ENCODE measurements around the gene CLEC20A.

The CLEC20A gene

GRCh38 chr1:178464141-178464540 is 32.6 kb downstream of the CLEC20A start:
- no peak overlapping the region for H3K4me3 ChIP-seq (ENCODE audit: low read depth, low read length)
- TF ChIP-seq, protein P1, sequence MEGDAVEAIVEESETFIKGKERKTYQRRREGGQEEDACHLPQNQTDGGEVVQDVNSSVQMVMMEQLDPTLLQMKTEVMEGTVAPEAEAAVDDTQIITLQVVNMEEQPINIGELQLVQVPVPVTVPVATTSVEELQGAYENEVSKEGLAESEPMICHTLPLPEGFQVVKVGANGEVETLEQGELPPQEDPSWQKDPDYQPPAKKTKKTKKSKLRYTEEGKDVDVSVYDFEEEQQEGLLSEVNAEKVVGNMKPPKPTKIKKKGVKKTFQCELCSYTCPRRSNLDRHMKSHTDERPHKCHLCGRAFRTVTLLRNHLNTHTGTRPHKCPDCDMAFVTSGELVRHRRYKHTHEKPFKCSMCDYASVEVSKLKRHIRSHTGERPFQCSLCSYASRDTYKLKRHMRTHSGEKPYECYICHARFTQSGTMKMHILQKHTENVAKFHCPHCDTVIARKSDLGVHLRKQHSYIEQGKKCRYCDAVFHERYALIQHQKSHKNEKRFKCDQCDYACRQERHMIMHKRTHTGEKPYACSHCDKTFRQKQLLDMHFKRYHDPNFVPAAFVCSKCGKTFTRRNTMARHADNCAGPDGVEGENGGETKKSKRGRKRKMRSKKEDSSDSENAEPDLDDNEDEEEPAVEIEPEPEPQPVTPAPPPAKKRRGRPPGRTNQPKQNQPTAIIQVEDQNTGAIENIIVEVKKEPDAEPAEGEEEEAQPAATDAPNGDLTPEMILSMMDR (IDR thresholded peaks at IDR 0.05; ENCODE audit: borderline replicate concordance, insufficient read depth, low read depth, low read length), result no peak

DNA sequence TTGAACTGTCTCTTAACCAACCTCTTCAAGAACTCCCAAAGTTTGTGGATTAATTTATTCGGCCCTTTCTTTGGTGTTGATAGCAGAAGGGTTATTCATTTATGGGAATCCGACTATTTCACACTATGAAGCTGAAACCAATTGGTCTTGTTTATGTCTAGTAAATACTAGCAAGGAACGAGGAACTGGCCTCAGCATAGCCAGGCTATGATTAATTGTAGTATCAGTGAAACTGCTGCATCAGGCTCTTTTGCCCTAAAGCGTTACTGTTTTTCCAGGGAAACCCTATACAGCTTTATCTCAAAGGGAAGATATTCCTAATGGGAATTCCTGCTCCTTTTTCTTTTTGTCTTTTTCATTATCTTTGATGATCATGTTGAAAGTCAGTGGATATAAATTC is 35.1 kb downstream of the CLEC20A start:
- no peak overlapping the region for H3K4me3 ChIP-seq (ENCODE audit: low read depth, low read length)
- TF ChIP-seq, protein P1 (IDR thresholded peaks at IDR 0.05; ENCODE audit: borderline replicate concordance, insufficient read depth, low read depth, low read length), result no peak

- H3K4me3 ChIP-seq (ENCODE audit: low read depth, low read length), result no peak overlapping the region
- TF ChIP-seq, protein P1 (IDR thresholded peaks at IDR 0.05; ENCODE audit: borderline replicate concordance, insufficient read depth, low read depth, low read length), result no peak
These were observed 35.7 kb downstream of the CLEC20A start for GRCh38 chr1:178461104-178461503.

DNA sequence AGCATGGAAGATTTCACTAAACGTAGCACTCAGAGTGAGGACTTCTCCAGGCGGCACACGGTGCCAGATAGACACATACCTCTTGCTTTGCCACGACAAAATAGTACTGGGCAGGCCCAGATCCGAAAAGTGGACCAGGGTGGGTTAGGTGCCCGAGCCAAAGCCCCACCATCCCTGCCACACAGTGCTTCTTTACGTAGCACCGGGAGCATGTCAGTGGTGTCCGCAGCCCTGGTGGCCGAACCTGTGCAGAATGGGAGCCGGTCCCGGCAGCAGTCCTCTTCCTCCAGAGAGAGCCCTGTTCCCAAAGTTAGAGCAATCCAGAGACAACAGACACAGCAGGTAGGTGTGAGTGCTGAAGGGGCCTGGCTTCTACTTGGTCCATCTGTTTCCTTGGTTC is 38.6 kb downstream of the CLEC20A start:
- TF ChIP-seq, protein P1 (IDR thresholded peaks at IDR 0.05; ENCODE audit: borderline replicate concordance, insufficient read depth, low read depth, low read length), result no peak
- H3K4me3 ChIP-seq (ENCODE audit: low read depth, low read length), result no peak overlapping the region

DNA sequence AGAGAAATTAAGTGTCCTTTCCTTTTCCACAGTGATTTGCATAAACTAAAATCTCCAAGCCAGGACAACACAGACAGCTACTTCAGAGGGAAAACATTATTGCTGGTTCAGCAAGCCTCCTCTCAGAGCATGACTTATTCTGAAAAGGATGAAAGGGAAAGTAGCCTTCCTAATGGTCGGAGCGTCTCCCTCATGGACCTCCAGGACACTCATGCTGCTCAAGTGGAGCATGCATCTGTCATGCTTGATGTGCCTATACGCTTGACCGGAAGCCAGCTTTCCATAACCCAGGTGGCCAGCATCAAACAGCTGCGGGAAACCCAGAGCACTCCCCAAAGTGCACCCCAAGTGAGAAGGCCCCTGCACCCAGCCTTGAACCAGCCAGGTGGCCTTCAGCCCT is 39.1 kb downstream of the CLEC20A start:
- no peak overlapping the region for H3K4me3 ChIP-seq (ENCODE audit: low read depth, low read length)
- TF ChIP-seq, protein P1 (IDR thresholded peaks at IDR 0.05; ENCODE audit: borderline replicate concordance, insufficient read depth, low read depth, low read length), result no peak

GRCh38 chr1:178456472-178456871 is 40.3 kb downstream of the CLEC20A start:
- TF ChIP-seq, protein P1 (IDR thresholded peaks at IDR 0.05; ENCODE audit: borderline replicate concordance, insufficient read depth, low read depth, low read length), result no peak
- H3K4me3 ChIP-seq (ENCODE audit: low read depth, low read length), result no peak overlapping the region

- TF ChIP-seq, protein P1 (IDR thresholded peaks at IDR 0.05; ENCODE audit: borderline replicate concordance, insufficient read depth, low read depth, low read length), result no peak
- H3K4me3 ChIP-seq (ENCODE audit: low read depth, low read length), result no peak overlapping the region
These were observed 44.8 kb downstream of the CLEC20A start for GRCh38 chr1:178452013-178452412.

Data from GM12875 (cell line).